OCI-M1 (cell line): Measurements from ENCODE around the gene GNGT2.

Experiments
- DNase-seq: peaks from one replicate; lab custom pipeline; 2025; lab: John Stamatoyannopoulos, UW

The GNGT2 gene

GRCh38 chr17:49210158-49211029, at the start of gene GNGT2, which contains the start of gene ABI3:
Gene GNGT2 (minus strand): TSS chr17:49210574. CDS start chr17:49207422, 3,152 bp downstream.
Gene ABI3 (plus strand): TSS chr17:49210707. CDS start chr17:49210725, 18 bp downstream.
- DNase-seq: no peak

GRCh38 chr17:49259663-49260010, 49.3 kb upstream of the GNGT2 start:
- DNase-seq: no peak

- DNase-seq: no peak
Observed at GRCh38 chr17:49258394-49258793, 48.0 kb upstream of the GNGT2 start.

GRCh38 chr17:49255125-49255524, 44.8 kb upstream of the GNGT2 start:
- DNase-seq: no peak

GRCh38 chr17:49254066-49254465, 43.7 kb upstream of the GNGT2 start:
- no peak for DNase-seq

GRCh38 chr17:49252148-49252695, 41.8 kb upstream of the GNGT2 start:
- DNase-seq: peak; percentile 33

- DNase-seq: no peak
Observed at GRCh38 chr17:49249890-49250522, 39.6 kb upstream of the GNGT2 start.

GRCh38 chr17:49249292-49249794, 39.0 kb upstream of the GNGT2 start:
- DNase-seq: peak; percentile 56

- DNase-seq: no peak
Observed at GRCh38 chr17:49247944-49248343, 37.6 kb upstream of the GNGT2 start.

- no peak for DNase-seq
Observed at GRCh38 chr17:49244839-49245238, 34.5 kb upstream of the GNGT2 start.

- no peak for DNase-seq
Observed at GRCh38 chr17:49242813-49243212, 32.4 kb upstream of the GNGT2 start.

- DNase-seq: no peak
Observed at GRCh38 chr17:49241692-49242397, 31.5 kb upstream of the GNGT2 start.

GRCh38 chr17:49241040-49241439, 30.7 kb upstream of the GNGT2 start:
- DNase-seq: no peak

GRCh38 chr17:49240619-49241018, 30.2 kb upstream of the GNGT2 start:
- no peak for DNase-seq

GRCh38 chr17:49239963-49240362, 29.6 kb upstream of the GNGT2 start:
- DNase-seq: no peak

GRCh38 chr17:49235896-49236295, 25.5 kb upstream of the GNGT2 start:
- DNase-seq: no peak

- DNase-seq: no peak
Observed at GRCh38 chr17:49234509-49235080, 24.2 kb upstream of the GNGT2 start.

- DNase-seq: no peak
Observed at GRCh38 chr17:49231563-49231894, 21.2 kb upstream of the GNGT2 start.

GRCh38 chr17:49230636-49231562, 20.5 kb upstream of the GNGT2 start, which contains the start of gene PHOSPHO1:
Gene PHOSPHO1 (minus strand): TSS chr17:49230787. CDS start chr17:49226691, 4,096 bp downstream.
- peak; percentile 83 for DNase-seq

GRCh38 chr17:49229805-49230600, 19.6 kb upstream of the GNGT2 start:
- DNase-seq: no peak
